GM19372 (cell line): ENCODE results near the gene VPS51.
A peak's percentile ranks its signal among the peaks of the same experiment; 100 is the strongest.

ENCODE experiments used
- ATAC-seq: cut with Tn5 transposase; IDR thresholded peaks from one replicate; pipeline ENCODE4 v1.9.1; 2021; ENCODE audit warnings: mild to moderate bottlenecking, low read depth, moderate library complexity; ENCODE audit not compliant: unreplicated experiment

VPS51 gene

DNA sequence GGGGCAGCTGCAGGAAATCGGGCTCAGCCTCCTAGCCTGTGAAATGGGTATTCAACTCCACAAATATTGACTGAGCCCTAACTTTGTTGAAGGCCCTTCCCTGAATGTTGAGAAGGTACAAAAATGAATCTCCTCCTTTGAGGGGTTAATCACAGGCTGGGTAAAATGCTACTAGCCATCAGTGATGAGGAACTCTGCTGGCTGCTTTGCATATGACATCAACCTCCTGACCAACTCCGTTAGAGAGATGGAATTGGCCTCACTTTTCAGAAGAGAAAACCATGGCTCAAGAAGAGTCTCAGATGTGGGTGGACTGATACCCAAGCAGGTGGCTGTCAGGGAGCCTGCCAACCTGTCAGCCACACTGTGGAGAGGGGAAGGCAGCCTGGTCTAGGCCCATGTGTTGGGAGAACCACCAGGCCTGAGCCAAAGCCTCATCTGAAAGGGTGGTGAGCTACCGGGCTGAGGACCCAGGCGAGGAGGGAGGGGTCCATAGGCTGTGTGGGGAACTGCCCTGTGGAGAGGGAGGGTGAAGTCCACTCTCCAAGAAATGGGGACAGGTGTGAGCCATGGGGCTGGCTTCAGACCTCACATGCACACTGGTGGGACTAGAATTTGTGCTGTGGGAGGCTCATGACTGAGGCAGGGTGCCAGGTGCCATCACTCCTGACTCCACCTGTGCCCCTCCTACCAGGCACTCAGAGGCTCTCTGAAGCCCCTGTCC lies 23.9 kb upstream of the VPS51 start:
- ATAC-seq = no peak

DNA sequence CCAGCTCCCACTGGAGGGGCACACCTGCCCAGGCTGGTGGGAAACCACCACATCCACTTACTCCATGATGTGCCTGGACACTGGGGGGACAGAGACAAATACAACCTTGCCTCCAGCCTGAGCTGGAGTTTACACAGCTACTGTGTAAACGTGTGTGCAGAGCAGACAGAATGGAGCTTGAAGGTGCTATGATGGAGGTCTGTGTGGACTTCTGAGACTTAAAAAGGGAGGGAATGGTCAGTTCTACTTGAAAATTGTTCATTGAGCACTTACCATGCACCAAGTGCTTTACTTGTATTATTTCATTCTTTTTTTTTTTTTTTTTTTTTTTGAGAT lies 23.4 kb upstream of the VPS51 start:
- no peak for ATAC-seq

DNA sequence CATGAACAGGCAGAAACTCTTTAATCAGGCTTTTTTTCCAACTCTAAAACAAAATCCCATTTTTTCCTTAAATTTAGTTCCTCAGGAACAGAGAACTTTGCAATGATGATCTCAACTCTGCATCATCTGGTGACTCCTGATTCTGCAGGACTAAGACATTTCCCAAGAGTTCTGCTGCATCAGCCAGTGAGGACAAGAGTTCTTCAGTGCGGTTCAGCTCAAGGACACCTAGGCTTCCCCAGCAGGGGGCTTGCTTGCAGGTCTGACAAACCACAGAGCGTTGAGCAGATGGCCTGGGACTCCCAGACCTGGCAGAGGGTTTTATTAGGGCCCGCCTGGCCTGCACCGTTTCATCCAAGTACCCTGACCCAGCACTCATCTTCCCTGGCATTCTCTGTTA lies 18.6 kb upstream of the VPS51 start:
- ATAC-seq = no peak

DNA sequence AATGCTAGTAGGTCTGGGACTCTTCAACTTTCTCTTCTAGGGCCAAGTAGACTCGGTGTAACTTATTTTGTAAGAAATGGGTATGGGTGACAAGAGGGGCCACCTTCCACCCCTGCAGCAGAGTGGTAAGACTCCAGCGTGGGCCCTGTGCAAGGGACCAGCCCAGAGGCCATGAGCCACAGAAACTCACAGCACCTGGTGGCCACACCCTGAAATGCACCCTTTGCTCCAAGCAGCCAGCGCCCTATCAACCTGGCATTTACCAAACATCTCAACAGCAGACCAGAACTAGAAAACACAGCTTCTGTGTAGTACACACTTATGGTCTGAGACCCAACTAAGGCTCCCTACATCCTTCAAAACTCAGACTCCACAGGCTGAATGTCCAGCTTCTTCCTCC lies 17.9 kb upstream of the VPS51 start:
- no peak for ATAC-seq

DNA sequence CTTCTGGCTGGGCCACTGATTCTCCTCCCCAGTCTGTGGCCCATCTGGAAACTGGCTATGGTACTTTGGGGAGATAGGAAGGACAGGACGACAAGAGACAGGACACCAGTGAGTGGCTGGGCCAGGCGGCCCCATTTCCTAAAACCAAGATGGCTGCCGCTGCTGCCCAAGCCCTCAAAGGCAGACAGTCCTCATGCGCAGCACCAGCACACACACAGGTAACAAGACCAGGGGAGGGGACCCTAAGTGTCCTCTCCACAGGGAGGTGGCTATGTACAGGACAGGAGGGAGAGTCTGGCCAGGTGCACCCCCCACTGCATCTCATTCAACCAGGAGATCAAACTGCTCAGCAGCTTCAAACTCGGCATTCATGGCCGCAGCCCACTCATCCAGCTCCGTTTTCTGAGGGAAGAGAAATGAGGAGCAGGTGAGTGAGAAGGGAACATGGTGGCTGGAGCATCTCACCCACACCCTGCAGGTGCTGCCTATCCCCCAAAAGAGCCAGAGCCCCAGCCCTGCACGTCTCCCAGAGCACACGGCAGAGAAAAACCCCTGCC lies 17.1 kb upstream of the VPS51 start:
- ATAC-seq = no peak

DNA sequence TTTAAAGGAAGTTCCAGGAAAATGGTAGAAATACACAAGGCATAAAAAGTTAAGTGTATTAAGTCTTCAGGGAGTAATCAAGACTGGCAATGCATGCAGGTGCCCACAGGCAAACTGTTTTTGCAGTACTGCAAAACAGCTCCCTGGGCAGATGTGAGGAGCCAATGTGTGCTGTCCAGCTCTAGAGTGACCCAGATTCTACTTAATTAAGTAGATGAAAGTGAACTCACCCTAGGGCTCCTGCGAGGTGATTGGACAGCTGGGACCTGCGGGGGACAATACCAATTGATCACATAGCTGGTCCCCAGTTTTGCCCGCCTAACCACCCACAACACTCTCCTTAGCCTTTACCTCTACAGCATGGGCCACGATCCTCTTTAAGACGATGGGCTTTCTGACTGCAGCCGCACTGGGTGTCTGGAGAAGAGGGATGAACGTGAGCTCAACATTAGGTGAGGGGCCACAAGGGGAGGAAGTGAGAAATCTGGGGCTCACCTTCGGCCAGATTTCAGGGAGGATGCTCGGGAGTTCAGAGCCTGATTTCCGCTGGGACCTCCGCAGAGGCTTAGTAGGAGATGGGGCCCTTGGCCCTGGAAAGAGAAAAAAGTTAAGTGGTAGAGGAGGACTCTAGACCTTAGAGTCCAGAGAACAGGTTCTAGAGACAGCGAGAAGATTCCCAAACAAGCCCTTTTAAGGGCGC lies 12.7 kb upstream of the VPS51 start:
- ATAC-seq = no peak

DNA sequence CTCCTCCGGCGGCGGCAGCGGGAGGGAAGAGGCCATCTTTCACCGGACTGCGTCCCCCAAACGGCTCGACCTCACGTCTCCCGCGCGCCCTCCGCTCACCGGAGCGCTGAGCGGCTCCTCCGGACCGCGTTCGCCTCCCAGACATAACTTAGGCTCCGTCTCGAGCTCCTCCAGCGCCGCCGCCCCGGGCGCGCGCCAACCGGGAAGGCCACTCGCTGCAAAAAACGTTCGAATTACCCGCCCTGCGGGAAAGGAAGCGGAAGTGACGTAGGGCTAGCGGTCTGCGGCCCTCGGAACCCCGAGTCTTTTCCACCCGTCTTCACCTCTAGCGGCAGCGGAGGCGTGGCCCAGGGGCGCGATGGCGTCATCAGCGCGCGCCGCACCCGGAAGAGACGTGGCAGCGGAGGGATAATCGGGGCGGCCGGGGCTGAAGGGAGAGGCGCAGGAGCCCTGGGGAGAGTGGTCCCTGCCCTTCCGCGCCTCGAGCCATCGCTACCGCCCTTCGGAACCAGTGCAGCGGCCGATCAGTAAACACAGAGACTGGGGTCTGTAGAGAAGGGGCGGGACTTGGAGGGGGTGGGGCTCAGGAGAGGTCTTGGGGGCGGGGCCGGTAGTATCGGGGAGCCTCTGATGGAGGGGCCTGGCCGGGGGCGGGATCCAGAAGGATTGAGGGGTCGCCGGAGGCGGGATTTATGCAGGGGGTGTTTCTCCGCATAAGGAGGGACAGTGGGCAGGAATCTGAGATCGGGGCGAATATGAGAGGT lies 12.0 kb upstream of the VPS51 start, which contains the start of the genes CDCA5 and ZFPL1:
TSS of gene CDCA5 (minus strand) at position 207 of the 764 bp plus-strand sequence. CDS start at position 145, 62 bp downstream.
TSS of gene ZFPL1 (plus strand) at position 389 of the 764 bp plus-strand sequence. CDS start 477 bp downstream, outside the sequence.
- ATAC-seq = peak; percentile 92

DNA sequence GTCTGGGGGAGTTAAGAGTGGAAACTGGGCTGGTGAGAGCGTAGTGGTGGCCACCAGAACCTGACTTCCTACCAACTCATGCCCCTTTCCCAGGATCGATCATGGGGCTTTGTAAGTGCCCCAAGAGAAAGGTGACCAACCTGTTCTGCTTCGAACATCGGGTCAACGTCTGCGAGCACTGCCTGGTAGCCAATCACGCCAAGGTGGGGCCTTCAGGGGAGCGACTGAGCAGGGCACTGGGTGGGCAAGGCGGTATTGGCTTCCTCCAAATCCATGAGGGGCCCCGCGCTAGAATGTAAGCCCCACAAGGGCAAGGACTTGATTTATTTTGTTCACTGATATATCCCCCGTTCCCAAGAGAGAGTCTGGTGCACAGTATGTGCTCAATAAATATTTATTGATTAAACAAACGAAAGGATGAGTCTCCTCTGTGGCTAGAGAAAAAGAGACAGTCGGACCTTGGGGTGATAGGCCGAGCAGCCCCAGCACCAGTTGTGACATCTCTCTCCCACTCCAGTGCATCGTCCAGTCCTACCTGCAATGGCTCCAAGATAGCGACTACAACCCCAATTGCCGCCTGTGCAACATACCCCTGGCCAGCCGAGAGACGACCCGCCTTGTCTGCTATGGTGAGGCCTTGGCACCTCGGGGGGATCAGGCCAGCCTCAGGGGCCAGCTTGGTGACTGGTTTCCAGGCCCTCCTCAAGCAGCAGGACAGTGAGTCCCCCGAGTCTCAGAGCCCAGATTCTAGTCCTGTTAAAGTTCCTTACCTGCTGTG lies 11.2 kb upstream of the VPS51 start:
- no peak for ATAC-seq

DNA sequence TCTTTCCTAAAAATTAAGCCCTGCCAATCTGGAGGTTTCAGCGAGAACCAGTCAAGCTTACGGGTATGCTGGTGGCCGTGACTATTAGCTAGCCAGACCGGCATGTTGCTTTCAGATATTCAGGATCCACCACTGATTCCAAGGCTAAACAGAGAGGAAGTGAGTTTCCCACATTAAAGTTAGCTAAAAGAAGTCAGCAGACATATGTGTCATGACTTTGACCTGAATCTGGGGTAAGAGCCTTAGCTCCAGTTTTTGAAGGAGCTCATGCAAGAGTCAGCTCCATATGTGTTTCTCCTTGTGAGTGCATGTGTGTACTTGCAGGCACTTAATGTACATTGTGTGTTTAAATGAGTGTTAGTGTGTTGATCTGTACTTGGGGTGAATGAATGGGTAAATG lies 10.6 kb upstream of the VPS51 start:
- ATAC-seq = no peak

DNA sequence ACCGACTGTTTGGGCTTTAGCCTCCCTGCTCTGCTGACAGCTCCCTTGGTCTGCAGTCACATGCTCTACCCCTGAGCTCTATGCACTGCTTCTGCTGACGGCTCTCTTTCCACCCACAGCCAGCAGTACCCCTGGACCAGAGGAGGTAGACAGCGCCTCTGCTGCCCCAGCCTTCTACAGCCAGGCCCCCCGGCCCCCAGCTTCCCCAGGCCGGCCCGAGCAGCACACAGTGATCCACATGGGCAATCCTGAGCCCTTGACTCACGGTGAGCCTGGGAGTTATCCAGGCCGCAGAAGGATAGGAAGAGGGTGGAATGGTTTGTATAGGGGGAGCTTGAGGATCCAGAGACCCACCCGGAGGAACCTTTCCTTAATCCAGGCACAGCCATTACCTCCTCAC lies 9.2 kb upstream of the VPS51 start:
- no peak for ATAC-seq

DNA sequence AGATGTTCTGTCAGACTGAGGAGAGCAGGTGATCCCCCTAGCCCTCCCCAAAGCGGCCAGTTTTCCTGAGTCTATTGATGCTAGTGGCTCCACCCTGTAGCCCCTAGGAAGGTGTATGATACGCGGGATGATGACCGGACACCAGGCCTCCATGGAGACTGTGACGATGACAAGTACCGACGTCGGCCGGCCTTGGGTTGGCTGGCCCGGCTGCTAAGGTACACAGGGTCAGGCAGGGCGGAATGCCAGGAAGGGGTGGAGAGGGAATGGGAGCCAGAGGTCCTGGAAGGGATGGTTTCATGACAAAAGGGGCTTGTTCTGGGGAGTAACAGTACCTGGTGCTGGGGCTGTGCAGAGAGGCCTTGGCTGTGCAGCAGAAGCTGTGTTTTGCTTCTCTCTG lies 8.8 kb upstream of the VPS51 start:
- ATAC-seq = no peak

DNA sequence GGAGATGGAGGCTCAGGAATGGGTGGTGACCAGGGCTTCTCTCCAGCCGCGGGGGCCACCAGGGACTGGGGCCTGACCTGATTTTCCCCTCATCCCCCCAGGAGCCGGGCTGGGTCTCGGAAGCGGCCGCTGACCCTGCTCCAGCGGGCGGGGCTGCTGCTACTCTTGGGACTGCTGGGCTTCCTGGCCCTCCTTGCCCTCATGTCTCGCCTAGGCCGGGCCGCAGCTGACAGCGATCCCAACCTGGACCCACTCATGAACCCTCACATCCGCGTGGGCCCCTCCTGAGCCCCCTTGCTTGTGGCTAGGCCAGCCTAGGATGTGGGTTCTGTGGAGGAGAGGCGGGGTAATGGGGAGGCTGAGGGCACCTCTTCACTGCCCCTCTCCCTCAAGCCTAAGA lies 8.2 kb upstream of the VPS51 start:
- no peak for ATAC-seq

DNA sequence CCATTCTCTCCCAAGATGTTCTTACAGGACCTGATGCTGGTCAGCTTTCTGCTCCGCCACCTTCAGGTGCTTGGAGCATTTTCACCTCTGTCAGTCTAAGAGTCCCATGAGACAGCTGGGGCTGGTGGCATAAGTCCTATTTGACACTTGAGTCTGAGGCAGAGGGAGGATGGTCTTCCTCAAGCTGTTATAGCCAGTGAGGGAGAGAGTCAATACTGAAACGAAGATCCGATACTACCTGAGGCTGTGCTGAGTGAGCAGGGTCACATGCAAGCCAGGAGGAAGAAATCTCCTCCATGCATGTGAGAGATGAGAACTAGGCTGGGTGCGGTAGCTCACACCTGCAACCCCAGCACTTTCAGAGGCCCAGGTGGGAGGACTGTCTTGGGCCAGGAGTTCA lies 6.4 kb upstream of the VPS51 start:
- ATAC-seq = no peak

DNA sequence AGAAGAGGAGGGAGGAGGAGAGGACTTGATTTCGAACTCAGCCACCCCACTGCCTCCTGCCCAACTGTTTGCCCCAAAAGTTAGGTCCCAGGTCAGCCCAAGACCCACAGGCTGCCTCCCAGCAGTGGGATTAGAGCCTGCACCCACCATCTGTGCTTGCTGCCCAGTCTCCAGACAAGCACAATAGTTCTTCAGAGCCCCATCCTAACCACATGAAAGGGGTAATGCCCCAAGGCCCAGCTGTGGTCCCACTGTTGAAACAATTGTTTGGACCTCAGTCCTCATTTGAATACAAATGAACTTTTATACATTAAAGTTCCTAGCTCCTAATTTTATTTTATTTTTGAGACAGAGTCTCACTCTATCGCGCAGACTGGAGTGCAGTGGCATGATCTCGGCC lies 5.4 kb upstream of the VPS51 start:
- no peak for ATAC-seq

DNA sequence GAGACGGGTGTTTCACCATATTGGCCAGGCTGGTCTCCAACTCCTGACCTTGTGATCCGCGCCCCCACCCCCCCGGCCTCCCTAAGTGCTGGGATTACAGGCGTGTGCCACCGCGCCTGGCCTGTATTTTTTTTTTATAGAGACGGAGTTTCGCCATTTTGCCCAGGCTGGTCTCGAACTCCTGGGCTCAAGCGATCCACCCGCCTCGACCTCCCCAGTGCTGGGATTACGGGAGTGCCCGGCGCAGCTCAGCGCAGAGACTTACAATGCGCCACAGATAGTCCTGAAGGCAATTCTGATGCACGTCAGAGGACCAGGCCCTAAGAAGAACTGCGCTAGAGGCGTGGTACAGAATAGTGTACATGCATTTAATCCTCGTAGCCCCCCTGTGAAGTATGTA lies 587 bp upstream of the VPS51 start:
- ATAC-seq = no peak

DNA sequence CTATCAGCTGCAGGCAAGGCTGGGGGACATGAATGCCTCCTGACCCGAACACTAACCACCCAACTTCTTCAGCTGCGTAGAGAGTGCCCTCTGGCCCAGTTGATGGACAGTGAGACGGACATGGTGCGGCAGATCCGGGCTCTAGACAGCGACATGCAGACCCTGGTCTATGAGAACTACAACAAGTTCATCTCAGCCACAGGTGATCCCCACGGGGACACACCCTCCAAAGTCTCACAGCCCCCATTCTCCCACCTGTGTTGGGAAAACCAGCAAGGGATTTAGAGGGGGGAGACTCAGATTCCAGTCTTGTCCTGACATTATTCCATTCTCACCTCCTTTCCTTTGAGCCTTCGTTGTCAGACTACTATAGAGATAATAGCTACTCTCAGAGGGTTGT lies 912 bp downstream of the VPS51 start:
- ATAC-seq = no peak

DNA sequence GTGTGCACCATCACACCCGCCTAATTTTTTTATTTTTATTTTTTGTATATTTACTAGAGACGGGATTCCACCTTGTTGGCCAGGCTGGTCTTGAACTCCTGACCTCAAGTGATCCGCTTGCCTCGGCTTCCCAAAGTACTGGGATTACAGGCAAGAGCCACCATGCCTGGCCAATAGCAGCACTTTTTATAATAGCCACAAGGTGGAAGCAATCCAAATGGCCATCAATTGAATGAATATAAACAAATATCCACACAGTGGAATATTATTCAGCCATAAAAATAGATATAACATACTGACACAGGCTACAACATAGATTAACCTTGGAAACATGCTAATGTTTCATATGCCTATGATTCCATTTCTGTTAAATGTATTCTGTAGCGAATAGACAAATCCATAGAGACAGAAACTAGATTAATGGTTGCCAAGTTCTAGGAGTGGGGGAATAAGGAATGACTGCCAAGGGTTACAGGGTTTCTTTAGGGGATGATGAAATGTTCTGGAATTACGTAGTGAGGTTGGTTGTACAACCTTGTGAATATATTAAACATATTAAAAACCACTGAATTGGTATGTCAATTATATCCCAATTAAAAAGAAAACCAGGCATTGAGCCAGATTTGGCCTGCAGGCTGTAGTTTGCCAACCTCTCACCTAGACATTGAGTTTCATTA lies 4.8 kb downstream of the VPS51 start:
- no peak for ATAC-seq

DNA sequence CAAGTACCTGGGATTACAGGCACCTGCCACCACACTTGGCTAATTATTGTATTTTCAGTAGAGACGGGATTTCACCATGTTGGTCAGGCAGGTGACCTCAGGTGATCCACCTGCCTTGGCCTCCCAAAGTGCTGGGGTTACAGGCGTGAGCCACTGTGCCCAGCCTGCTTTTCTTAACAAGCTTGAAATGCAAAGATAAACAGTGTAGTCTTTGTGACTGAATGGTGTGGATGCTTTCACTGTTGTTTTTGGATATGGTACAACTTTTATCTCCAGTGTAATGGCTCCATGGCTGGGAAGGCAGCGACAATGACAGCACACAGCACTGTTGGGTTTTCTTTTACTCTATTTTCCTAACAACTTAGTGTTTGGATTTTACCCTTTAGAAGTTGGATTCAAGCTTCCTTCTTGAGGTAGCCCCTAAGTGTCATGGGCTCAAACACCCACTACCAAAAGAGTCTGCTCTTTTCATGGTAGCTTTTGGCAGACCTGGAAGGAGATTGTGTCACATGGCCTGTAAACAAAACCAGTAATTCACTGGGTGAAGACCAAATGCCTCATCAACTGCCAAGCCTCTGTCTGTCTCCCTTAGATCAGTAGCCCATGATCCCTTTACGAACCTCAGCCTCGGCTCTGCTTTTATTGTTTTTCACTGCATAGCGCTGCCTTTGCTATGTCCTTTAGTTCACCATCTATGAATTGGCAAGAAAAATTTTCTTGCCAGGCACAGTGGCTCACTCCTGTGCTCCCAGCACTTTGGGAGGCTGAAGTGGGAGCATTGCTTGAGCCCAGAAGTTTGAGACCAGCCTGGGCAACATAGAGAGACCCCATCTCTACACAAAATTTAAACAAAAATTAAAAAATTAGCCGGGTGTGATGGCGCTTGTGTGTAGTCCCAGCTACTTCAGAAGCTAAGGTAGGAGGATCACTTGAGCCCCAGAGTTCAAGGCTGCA lies 6.4 kb downstream of the VPS51 start:
- ATAC-seq = no peak

DNA sequence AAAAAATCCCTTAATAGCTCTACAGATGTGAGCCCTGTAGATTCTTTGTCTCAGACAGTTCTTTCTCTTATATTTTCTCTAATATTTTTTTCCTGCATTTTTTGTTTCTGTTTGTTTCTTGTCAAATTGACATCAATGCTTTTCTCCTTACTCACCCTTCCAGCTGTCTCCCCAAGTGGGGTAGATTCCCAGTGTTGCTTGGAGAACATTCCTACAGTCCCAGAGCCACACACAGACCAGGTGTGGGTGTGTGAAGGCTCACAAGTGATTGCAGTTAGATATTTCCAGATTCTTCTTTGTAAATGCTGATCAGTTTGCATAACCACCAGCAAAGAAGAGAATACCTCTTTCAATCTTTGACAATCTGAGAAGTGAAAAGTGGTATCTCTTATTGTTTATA lies 7.5 kb downstream of the VPS51 start:
- no peak for ATAC-seq
